IMR-90 (cell line): ENCODE results near the gene SARS1. TPM values are rescaled to one million over a fixed set of nuclear protein-coding genes. Genes with fewer than 3 reads are reported as not detected.

Experiments used
- CTCF ChIP-seq: conservative IDR thresholded peaks from 2 replicates; pipeline ENCODE4 v1.5.1; 2012; ENCODE audit warnings: mild to moderate bottlenecking, low read depth, low read length, improper control_type of control experiment
- NFE2L2 ChIP-seq: fragments of 150-350 bp; IDR thresholded peaks from 2 replicates; pipeline ENCODE4 v1.6.1; 2016; ENCODE audit warnings: low read depth, mild to moderate bottlenecking, low read length
- polyA plus RNA-seq, 3 experiments: library from polyadenylated mRNA; depleted of rRNA; stranded (reverse); fragments of >200 nt; gene quantifications; 2 replicates each; pipeline ENCODE4 v1.2.3, GENCODE V29; 2012; ENCODE audit warnings: low replicate concordance in 1 of 3
- total RNA-seq: library from RNA; depleted of rRNA; stranded (reverse); fragments of >200 nt; gene quantifications from 2 replicates; pipeline ENCODE4 v1.2.3, GENCODE V29; 2012

The SARS1 gene
- total and polyA plus RNA-seq, 2 of the 4 experiments (the other 2 are of a cell fraction): 231 to 348 TPM

GRCh38 chr1:109282952-109283747, 69.4 kb downstream of the SARS1 start, which contains the start of gene PSRC1 (continued):
- TF ChIP-seq CTCF: peak; percentile 73
- no peak for TF ChIP-seq NFE2L2
